Measurements from ENCODE around the gene CBX4. TPM values are rescaled to one million over a fixed set of nuclear protein-coding genes. Genes with fewer than 3 reads are reported as not detected.

Gene CBX4
- total and polyA plus RNA-seq, 2 of the 13 experiments (the other 11 are each of a cell fraction or from before 2014, with no cell fraction given): 25.8 to 50.8 TPM

- TF ChIP-seq CTCF (CRISPR knock-in tag; IDR thresholded peaks at IDR 0.05) (peak; percentile 19; the same call in 1 of the 2 replicates), GMEB1 (CRISPR knock-in tag; IDR thresholded peaks at IDR 0.05; ENCODE audit: borderline replicate concordance) (peak; percentile 42; the same call in 1 of the 2 replicates), FIP1L1 (IDR thresholded peaks at IDR 0.05; ENCODE audit: borderline replicate concordance, insufficient read depth, low read depth, low read length) (no peak), ZNF564 (CRISPR knock-in tag; IDR thresholded peaks at IDR 0.05) (0 out of 2 replicates have a peak, but pooled peaks have one; percentile 48), DMAP1 (CRISPR knock-in tag; IDR thresholded peaks at IDR 0.05) (no peak), XRCC5 (optimal IDR thresholded peaks at IDR 0.05; ENCODE audit: low read length) (no peak), TSC22D2 (CRISPR knock-in tag; IDR thresholded peaks at IDR 0.05; ENCODE audit: borderline replicate concordance) (no peak), ZNF788 (CRISPR knock-in tag; IDR thresholded peaks at IDR 0.05; ENCODE audit: borderline replicate concordance) (0 out of 2 replicates have a peak, but pooled peaks have one; percentile 60), THAP7 (CRISPR knock-in tag; IDR thresholded peaks at IDR 0.05) (0 out of 2 replicates have a peak, but pooled peaks have one; percentile 72), ZFY (CRISPR knock-in tag; IDR thresholded peaks at IDR 0.05) (0 out of 2 replicates have a peak, but pooled peaks have one; percentile 25), TBX2 (CRISPR knock-in tag; IDR thresholded peaks at IDR 0.05; ENCODE audit: borderline replicate concordance) (no peak), NFAT5 (CRISPR knock-in tag; IDR thresholded peaks at IDR 0.05) (0 out of 2 replicates have a peak, but pooled peaks have one; percentile 35), ZBTB7B (CRISPR knock-in tag; IDR thresholded peaks at IDR 0.05) (peak; percentile 66), DZIP1 (CRISPR knock-in tag; IDR thresholded peaks at IDR 0.05) (0 out of 2 replicates have a peak, but pooled peaks have one; percentile 46), ZNF761 (CRISPR knock-in tag; conservative IDR thresholded peaks at IDR 0.05) (peak; percentile 65; the same call in 1 of the 2 replicates)
These were observed 16.3 kb upstream of the CBX4 start (continued) for GRCh38 chr17:79855331-79856124.
